ENCODE data around the gene ZC3H4.

- no peak for TF ChIP-seq CTCF (IDR thresholded peaks at IDR 0.05)
- TF ChIP-seq POLR2A (IDR thresholded peaks at IDR 0.05): no peak
These were observed 77.4 kb downstream of the ZC3H4 start for GRCh38 chr19:47036097-47036651.
